ENCODE measurements around the gene EMX1.

EMX1 gene

GRCh38 chr2:72975017-72975416 lies 57.7 kb downstream of the EMX1 start:
- no peak overlapping the region for H3K9ac ChIP-seq
- H3K27ac ChIP-seq: no peak overlapping the region
- H3K4me3 ChIP-seq (IDR thresholded peaks at IDR 0.05; ENCODE audit: insufficient read depth, low read depth, low read length): no peak overlapping the region
- H3K4me2 ChIP-seq: no peak overlapping the region
- H3K79me2 ChIP-seq (ENCODE audit: insufficient read depth, low read depth): no peaks in the 10 kb centered on the region
- TF ChIP-seq, protein P1, sequence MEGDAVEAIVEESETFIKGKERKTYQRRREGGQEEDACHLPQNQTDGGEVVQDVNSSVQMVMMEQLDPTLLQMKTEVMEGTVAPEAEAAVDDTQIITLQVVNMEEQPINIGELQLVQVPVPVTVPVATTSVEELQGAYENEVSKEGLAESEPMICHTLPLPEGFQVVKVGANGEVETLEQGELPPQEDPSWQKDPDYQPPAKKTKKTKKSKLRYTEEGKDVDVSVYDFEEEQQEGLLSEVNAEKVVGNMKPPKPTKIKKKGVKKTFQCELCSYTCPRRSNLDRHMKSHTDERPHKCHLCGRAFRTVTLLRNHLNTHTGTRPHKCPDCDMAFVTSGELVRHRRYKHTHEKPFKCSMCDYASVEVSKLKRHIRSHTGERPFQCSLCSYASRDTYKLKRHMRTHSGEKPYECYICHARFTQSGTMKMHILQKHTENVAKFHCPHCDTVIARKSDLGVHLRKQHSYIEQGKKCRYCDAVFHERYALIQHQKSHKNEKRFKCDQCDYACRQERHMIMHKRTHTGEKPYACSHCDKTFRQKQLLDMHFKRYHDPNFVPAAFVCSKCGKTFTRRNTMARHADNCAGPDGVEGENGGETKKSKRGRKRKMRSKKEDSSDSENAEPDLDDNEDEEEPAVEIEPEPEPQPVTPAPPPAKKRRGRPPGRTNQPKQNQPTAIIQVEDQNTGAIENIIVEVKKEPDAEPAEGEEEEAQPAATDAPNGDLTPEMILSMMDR (conservative IDR thresholded peaks at IDR 0.05; ENCODE audit: low read depth, low read length): no peak
- H3K36me3 ChIP-seq (ENCODE audit: insufficient read depth): no peaks in the 10 kb centered on the region
- H2AFZ ChIP-seq (ENCODE audit: low read depth): no peak overlapping the region
- H3K4me1 ChIP-seq (ENCODE audit: low read depth, poor library complexity, severe bottlenecking): no peaks in the 10 kb centered on the region
- H3K27me3 ChIP-seq (ENCODE audit: insufficient read depth, low read depth): no peaks in the 10 kb centered on the region
- H4K20me1 ChIP-seq (ENCODE audit: insufficient read depth): no peaks in the 10 kb centered on the region

DNA sequence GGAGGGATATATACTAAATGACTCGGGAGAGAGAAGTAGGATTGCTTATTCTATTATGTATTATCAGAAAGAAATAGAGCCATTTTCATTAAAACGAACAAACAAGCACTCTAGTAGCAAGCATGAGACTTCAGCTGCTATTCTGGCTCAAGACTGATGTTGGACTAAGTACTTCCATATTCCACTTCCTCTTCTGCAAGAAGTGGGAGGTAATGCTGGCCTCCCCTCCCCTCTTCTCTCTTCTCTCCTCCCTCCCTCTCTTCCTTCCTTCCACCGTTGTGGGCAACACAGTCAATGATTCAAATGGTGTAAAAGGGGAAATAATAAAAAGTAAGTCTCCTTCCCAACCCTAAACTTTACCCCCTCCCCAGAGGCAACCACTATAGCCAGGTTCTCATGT lies 62.6 kb downstream of the EMX1 start:
- Histone ChIP-seq H4K20me1 (ENCODE audit: insufficient read depth) (no peaks in the 10 kb centered on the region), H3K36me3 (ENCODE audit: insufficient read depth) (no peaks in the 10 kb centered on the region), H3K27ac (no peak overlapping the region), H3K4me2 (no peak overlapping the region), H3K27me3 (ENCODE audit: insufficient read depth, low read depth) (no peaks in the 10 kb centered on the region), H3K9ac (no peak overlapping the region), H3K4me3 (IDR thresholded peaks at IDR 0.05; ENCODE audit: insufficient read depth, low read depth, low read length) (no peak overlapping the region), H2AFZ (ENCODE audit: low read depth) (no peak overlapping the region), H3K79me2 (ENCODE audit: insufficient read depth, low read depth) (no peaks in the 10 kb centered on the region), H3K4me1 (ENCODE audit: low read depth, poor library complexity, severe bottlenecking) (no peaks in the 10 kb centered on the region)
- TF ChIP-seq, protein P1 (conservative IDR thresholded peaks at IDR 0.05; ENCODE audit: low read depth, low read length): no peak

GRCh38 chr2:72980535-72981217 lies 63.4 kb downstream of the EMX1 start:
- Histone ChIP-seq H3K27me3 (ENCODE audit: insufficient read depth, low read depth) (no peaks in the 10 kb centered on the region), H3K9ac (no peak overlapping the region), H3K36me3 (ENCODE audit: insufficient read depth) (no peaks in the 10 kb centered on the region), H2AFZ (ENCODE audit: low read depth) (no peak overlapping the region), H3K79me2 (ENCODE audit: insufficient read depth, low read depth) (no peaks in the 10 kb centered on the region), H4K20me1 (ENCODE audit: insufficient read depth) (no peaks in the 10 kb centered on the region), H3K27ac (no peak overlapping the region), H3K4me1 (ENCODE audit: low read depth, poor library complexity, severe bottlenecking) (no peaks in the 10 kb centered on the region), H3K4me3 (IDR thresholded peaks at IDR 0.05; ENCODE audit: insufficient read depth, low read depth, low read length) (no peak overlapping the region), H3K4me2 (no peak overlapping the region)
- TF ChIP-seq, protein P1 (conservative IDR thresholded peaks at IDR 0.05; ENCODE audit: low read depth, low read length): no peak

DNA sequence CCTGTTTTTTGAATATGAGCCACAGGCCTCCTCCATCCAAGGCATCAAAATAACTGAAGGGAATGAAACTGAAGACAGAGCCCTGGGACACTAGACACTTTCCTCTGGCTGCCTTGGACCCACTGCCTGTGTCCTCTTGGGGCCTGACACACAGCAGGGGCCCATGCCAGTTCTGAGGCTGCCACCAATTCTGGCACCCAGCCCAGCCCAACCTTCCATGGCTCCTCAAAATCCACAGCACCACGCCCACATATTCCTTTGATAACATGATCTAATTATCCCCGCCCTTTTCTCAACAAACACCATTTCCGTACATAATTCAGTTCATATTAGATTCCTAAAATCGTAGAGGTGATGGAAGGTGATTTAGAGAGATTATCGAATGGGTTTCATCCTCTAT lies 64.2 kb downstream of the EMX1 start:
- Histone ChIP-seq H3K4me3 (IDR thresholded peaks at IDR 0.05; ENCODE audit: insufficient read depth, low read depth, low read length) (no peak overlapping the region), H3K4me1 (ENCODE audit: low read depth, poor library complexity, severe bottlenecking) (no peaks in the 10 kb centered on the region), H3K27ac (no peak overlapping the region), H3K4me2 (no peak overlapping the region), H3K9ac (no peak overlapping the region), H2AFZ (ENCODE audit: low read depth) (no peak overlapping the region), H3K79me2 (ENCODE audit: insufficient read depth, low read depth) (no peaks in the 10 kb centered on the region), H3K36me3 (ENCODE audit: insufficient read depth) (no peaks in the 10 kb centered on the region), H3K27me3 (ENCODE audit: insufficient read depth, low read depth) (no peaks in the 10 kb centered on the region), H4K20me1 (ENCODE audit: insufficient read depth) (no peaks in the 10 kb centered on the region)
- TF ChIP-seq, protein P1 (conservative IDR thresholded peaks at IDR 0.05; ENCODE audit: low read depth, low read length): no peak

All from KMS-11 (cell line).